Body of pancreas (tissue), 4 donors: Measurements from ENCODE around the gene LIN7C. TPM values are rescaled to one million over a fixed set of nuclear protein-coding genes. Genes with fewer than 3 reads are reported as not detected.
A peak's percentile ranks its signal among the peaks of the same experiment; 100 is the strongest.

ENCODE experiments used
- ATAC-seq: fragments of 150-250 bp; one replicate; pipeline ENCODE4 v1.9.1; 2016
- DNase-seq, 4 donors: peaks; one replicate each; pipeline ENCODE4 v3.0.0-alpha.2; 2019
- H3K27ac ChIP-seq, 4 donors: fragments of 200-600 bp; sonication (generic); 1 replicate in 3 of 4; 2 replicates in 1 of 4; pipeline versions ENCODE4 v1.5.1 to v1.6.1; 2016 to 2019; ENCODE audit warnings: mild to moderate bottlenecking in 1 of 4, mixed read lengths in 1 of 4, moderate library complexity in 1 of 4
- H3K27me3 ChIP-seq, 2 donors: fragments of 200-600 bp; sonication (generic); one replicate each; pipeline ENCODE4 v1.6.0; 2016; ENCODE audit warnings: mild to moderate bottlenecking in 1 of 2
- H3K36me3 ChIP-seq, 2 donors: fragments of 200-600 bp; sonication (generic); replicated peaks in 1 of 2; 2 replicates each; pipeline ENCODE4 v1.5.1; 2016; ENCODE audit warnings: low read depth in 2 of 2; ENCODE audit not compliant: insufficient read depth in 1 of 2
- H3K4me1 ChIP-seq: fragments of 200-600 bp; sonication (generic); one replicate; pipeline ENCODE4 v1.6.0; 2016
- H3K4me3 ChIP-seq, 2 donors: fragments of 200-600 bp; sonication (generic); 1 replicate in 1 of 2; 2 replicates in 1 of 2; pipeline ENCODE4 v1.5.1; 2016 to 2019
- H3K9me3 ChIP-seq, 3 donors: fragments of 200-600 bp; sonication (generic); 1 replicate in 2 of 3; 2 replicates in 1 of 3; pipeline ENCODE4 v1.5.1; 2016
- POLR2A ChIP-seq, 3 donors: fragments of 450-650 bp; IDR thresholded peaks; one replicate each; pipeline ENCODE4 v1.6.1; 2016; ENCODE audit warnings: antibody characterized with exemption in 3 of 3, mild to moderate bottlenecking in 2 of 3
- WGBS, 2 donors: methylation state at CpG; one replicate each; pipeline ENCODE4 v1.1.5; 2017; 5-methylcytosine and 5-hydroxymethylcytosine counted together
- intact Hi-C: fragments of 100-400 bp; cut with DNase I; formaldehyde crosslinking; loops from one replicate; pipeline ENCODE4 v1.15.1; 2023
- total RNA-seq, 2 donors: library from RNA; depleted of rRNA; stranded (reverse); fragments of >200 nt; gene quantifications; one replicate each; pipeline ENCODE4 v1.1.0, GENCODE V29; 2016
- TF ChIP-seq, protein P1 (sequence below), 7 experiments: fragments of 450-650 bp in 4 of 7; fragments of 200-600 bp in 3 of 7; sonication (generic) in 3 of 7; IDR thresholded peaks; one replicate each; pipeline ENCODE4 v1.5.1; 2016 to 2019; ENCODE audit warnings: antibody characterized with exemption in 7 of 7

LIN7C gene
- total RNA-seq, 2 donors from 2014 or later, result 17.5 to 27.8 TPM

- H3K27ac ChIP-seq, result peak overlapping the region in 1 of 4 donors; percentile 56
- DNase-seq, result no peak
- H3K4me1 ChIP-seq, result peaks cover 17% of the 10 kb centered on the region
- H3K4me3 ChIP-seq, result no peak overlapping the region
- no peaks in the 10 kb centered on the region for H3K27me3 ChIP-seq
- no peak for TF ChIP-seq POLR2A (IDR thresholded peaks at IDR 0.05)
- TF ChIP-seq, protein P1, sequence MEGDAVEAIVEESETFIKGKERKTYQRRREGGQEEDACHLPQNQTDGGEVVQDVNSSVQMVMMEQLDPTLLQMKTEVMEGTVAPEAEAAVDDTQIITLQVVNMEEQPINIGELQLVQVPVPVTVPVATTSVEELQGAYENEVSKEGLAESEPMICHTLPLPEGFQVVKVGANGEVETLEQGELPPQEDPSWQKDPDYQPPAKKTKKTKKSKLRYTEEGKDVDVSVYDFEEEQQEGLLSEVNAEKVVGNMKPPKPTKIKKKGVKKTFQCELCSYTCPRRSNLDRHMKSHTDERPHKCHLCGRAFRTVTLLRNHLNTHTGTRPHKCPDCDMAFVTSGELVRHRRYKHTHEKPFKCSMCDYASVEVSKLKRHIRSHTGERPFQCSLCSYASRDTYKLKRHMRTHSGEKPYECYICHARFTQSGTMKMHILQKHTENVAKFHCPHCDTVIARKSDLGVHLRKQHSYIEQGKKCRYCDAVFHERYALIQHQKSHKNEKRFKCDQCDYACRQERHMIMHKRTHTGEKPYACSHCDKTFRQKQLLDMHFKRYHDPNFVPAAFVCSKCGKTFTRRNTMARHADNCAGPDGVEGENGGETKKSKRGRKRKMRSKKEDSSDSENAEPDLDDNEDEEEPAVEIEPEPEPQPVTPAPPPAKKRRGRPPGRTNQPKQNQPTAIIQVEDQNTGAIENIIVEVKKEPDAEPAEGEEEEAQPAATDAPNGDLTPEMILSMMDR (IDR thresholded peaks at IDR 0.05), result no peak
- peaks cover 0 to 21% of the 10 kb centered on the region in 2 donors for H3K36me3 ChIP-seq
- WGBS, 2 donors, result 15 to 22% methylated on average over 1 of the region's 1 CpG
- intact Hi-C loops, result no loop called here
- no peaks in the 10 kb centered on the region for H3K9me3 ChIP-seq
- no peak for ATAC-seq
Measured at GRCh38 chr11:27496461-27496860, 10.1 kb downstream of the LIN7C start.

- DNase-seq, result no peak
- Histone ChIP-seq H3K4me1 (peaks cover 17% of the 10 kb centered on the region), H3K4me3 (no peak overlapping the region), H3K27me3 (no peaks in the 10 kb centered on the region), H3K9me3 (no peaks in the 10 kb centered on the region), H3K27ac (peak overlapping the region in 1 of 4 donors; percentile 56), H3K36me3 (peaks cover 0 to 21% of the 10 kb centered on the region in 2 donors)
- TF ChIP-seq POLR2A (IDR thresholded peaks at IDR 0.05), result no peak
- TF ChIP-seq, protein P1 (IDR thresholded peaks at IDR 0.05), result no peak
- intact Hi-C loops, result no loop called here
- WGBS, 2 donors, result 45 to 86% methylated on average over 1 of the region's 1 CpG
- ATAC-seq, result no peak
Measured at GRCh38 chr11:27495710-27496300, 10.8 kb downstream of the LIN7C start.

DNA sequence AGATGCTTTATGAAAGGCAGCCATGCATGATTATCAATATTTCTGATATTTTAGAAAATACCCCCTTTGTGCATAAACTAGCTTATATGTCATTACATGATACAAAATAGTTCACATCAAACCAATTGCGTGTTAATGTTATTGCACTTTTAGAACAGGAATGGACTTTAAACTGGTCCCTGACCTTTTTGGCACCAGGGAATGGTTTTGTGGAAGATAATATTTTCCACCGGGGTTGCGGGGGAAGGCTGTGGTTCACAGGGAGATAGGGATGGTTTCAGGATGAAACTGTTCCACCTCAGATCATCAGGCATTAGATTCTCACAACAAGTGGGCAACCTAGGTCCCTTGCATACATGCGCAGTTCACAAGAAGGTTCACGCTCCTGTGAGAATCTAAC lies 17.5 kb downstream of the LIN7C start:
- H3K4me1 ChIP-seq, result peaks cover 4% of the 10 kb centered on the region
- 59 to 72% methylated on average over 5 of the region's 5 CpGs for WGBS, 2 donors
- H3K27ac ChIP-seq, result no peak overlapping the region
- ATAC-seq (no peak), DNase-seq (no peak)
- intact Hi-C loops, result loop anchor here (5.0 to 10.0 kb wide), 2 partner anchors 204 to 307 kb away; no protein-coding TSS in a partner anchor
- H3K9me3 ChIP-seq, result no peaks in the 10 kb centered on the region
- TF ChIP-seq, protein P1 (IDR thresholded peaks at IDR 0.05), result no peak
- no peak for TF ChIP-seq POLR2A (IDR thresholded peaks at IDR 0.05)
- H3K36me3 ChIP-seq, result peaks cover 0 to 5% of the 10 kb centered on the region in 2 donors
- no peaks in the 10 kb centered on the region for H3K27me3 ChIP-seq
- H3K4me3 ChIP-seq, result no peak overlapping the region

DNA sequence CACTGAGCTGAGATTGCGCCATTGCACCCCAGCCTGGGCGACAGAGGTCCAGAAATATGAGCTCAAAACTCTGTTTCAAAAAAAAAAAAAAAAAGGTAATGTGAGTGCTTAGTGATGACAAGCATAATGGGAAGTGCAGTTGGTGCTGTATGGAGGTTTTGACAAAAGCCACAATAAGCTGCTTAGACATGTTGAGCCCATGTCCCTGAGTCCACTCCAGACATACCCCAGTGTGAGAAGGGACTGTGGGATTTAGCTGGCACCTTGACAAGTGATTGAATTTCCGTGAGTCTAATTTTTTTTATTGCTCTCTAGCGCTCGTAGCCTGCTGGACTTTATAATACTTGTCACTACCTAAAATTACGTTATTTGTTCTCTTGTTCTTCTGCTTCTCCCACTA lies 18.9 kb downstream of the LIN7C start:
- 76 to 87% methylated on average over 6 of the region's 6 CpGs for WGBS, 2 donors
- Histone ChIP-seq H3K27me3 (no peaks in the 10 kb centered on the region), H3K27ac (no peak overlapping the region), H3K9me3 (no peaks in the 10 kb centered on the region), H3K4me3 (no peak overlapping the region), H3K36me3 (peaks cover 0 to 4% of the 10 kb centered on the region in 2 donors), H3K4me1 (peaks cover 4% of the 10 kb centered on the region)
- ATAC-seq, result no peak
- no peak for DNase-seq
- intact Hi-C loops, result loop anchor here (5.0 to 10.0 kb wide), 2 partner anchors 203 to 305 kb away; no protein-coding TSS in a partner anchor
- TF ChIP-seq POLR2A (IDR thresholded peaks at IDR 0.05), result no peak
- TF ChIP-seq, protein P1 (IDR thresholded peaks at IDR 0.05), result no peak
